GM21390 (cell line): ENCODE results near the gene ARVCF.

Source experiments
- ATAC-seq: cut with Tn5 transposase; IDR thresholded peaks from one replicate; pipeline ENCODE4 v1.9.1; 2021; ENCODE audit not compliant: unreplicated experiment

ARVCF gene

DNA sequence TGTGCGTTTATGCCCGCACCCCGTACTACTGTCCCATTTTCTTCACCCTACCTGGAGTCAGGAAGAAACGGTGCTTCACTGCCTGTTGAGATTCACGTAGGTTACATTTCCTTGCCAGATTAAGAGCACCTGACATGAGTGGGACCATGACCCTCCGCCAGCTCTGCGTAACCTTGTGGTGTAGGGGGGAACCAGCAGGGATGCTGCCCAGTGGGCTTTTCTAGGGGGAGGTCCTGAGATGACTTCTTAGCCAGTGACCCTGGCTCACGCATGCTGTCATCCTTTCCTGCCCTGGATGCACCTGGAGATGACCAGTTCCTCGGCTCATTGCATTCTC, 967 bp upstream of the ARVCF start:
- ATAC-seq: no peak

DNA sequence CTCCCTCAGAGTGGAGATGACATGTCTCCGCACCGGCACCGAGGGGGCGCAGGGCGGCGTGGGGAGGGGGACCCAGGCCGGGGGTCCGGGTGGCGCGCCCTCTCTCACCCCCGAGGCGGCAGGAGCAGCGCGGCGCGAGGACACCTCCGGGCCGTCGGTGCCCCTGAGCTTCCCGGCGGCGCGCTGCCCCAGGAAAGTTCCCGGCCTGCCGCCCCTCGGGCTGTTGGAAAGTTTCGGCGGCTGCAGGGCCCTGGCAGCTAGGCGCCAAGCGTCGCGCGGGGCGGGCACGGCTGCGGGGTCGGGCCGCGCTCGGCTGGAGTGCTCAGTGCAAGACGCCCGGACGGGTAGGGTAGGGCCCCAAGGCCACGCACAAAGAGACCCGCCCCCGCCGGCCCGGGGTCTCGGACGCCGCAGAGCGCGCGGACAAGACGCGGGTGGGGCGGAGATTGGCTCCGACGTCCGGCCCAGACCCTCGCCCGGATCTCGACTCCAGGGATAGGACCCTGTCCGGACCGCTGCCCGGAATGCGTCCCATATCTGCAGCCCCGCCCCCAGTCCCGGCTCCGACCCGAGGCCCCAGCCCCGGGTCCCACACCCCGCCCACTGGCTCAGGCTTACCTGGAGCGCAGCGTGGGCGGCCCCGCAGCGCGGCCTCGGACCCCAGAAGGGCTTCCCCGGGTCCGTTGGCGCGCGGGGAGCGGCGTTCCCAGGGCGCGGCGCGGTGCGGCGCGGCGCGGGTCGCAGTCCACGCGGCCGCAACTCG, 471 bp downstream of the ARVCF start:
- no peak for ATAC-seq

DNA sequence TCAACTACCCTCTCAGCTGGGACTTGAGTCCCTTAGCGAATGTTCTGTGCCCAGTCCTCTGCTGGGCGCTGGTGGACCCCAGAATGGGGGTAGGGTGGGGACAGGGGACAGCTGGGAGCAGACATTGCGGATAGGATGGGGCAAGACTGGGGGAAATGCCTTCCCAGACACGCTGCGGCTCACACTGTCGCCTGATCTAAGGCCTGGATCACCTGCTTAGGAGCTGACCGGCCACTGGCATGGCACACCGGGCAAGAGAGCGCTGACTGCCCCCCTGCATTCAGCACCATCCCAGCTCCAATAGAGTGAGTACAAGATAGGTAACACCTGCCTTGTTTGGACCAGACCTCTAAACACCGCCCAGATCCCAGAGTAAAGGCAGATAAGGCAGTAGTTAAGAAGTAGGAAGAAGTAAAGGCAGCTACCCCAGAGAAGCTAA, 1.4 kb downstream of the ARVCF start:
- ATAC-seq: no peak

DNA sequence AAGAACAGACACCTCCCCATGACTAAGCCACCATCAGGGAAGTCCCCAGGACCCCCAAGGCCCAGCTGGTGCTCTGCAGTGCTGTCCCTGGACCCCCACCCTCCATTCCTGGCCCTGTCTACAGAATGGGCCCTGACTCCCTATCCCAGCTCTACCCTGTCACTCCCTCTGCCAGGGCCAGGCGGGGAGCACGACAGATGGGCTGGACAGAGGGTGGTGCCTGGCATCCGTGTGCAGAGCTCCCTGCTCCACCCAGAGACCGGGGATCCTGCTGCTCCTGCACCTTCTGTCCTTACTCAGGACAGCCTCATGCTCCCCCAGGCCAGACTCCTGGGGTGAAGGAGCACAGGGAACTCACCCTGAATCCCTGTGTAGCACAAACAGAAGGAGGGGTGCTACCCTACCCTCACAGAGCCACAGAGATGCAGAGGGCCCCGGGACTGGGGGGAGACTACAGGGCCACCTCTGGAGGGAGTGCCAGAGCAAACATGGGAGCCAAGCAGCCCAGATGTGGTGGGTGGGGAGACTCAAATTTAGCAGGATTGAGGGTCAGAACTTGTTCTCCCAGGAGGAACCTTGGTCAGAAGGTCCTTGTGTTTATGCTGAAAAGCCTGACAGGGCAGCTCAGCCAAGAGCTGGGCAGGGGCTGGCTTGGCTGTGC, 2.0 kb downstream of the ARVCF start:
- ATAC-seq: no peak

DNA sequence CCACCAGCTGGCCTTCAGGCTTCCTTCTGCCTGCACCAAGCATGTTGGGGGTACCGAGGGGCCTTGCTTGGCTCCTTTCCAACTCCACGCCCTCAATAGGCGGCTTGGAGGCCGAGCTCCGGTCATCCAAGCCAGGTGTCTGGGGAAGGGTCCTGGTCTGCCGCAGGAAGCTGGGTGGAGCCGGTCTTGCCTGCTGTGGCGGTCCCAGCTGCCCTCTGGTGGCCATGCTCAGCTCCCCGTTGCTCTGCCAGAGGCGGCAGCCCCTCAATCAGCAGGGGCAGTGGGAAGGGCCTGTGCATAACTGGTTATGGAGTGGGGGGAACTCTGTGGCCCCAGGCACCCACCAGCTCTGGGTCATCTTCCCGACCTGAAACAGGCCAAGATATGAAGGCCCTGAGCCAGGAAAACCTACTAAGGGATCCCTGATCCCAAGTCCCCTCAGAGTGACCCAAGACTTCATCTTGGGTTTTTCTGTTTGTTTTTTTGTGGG, 3.2 kb downstream of the ARVCF start:
- no peak for ATAC-seq

DNA sequence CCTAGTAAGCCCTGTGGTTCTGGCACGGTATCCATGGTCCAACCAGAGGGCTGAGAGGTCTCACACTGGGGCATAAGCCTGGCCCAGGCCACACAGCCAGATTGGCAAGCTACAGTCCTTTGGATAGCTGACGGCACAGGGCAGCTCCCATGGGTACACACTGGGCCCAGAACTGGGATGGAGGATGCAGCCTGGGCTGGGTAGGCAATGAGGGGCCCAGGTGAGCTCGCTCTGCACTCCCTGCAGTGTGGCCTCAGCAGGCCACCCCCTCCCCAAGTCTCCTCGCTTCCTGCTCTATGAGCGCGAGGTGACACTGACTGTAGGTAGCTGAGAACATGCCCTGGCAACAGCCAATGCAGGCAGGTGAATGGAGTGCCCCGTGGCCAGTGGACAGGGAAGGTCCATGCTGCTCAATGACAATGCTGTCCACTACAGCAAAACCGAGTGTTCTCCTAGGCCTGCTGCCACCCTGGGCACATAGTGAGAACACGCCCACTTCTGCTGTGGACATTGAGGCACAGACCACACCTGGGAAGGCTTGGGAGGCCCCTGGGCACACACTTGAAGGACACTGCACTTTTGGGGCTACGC, 3.8 kb downstream of the ARVCF start:
- no peak for ATAC-seq

DNA sequence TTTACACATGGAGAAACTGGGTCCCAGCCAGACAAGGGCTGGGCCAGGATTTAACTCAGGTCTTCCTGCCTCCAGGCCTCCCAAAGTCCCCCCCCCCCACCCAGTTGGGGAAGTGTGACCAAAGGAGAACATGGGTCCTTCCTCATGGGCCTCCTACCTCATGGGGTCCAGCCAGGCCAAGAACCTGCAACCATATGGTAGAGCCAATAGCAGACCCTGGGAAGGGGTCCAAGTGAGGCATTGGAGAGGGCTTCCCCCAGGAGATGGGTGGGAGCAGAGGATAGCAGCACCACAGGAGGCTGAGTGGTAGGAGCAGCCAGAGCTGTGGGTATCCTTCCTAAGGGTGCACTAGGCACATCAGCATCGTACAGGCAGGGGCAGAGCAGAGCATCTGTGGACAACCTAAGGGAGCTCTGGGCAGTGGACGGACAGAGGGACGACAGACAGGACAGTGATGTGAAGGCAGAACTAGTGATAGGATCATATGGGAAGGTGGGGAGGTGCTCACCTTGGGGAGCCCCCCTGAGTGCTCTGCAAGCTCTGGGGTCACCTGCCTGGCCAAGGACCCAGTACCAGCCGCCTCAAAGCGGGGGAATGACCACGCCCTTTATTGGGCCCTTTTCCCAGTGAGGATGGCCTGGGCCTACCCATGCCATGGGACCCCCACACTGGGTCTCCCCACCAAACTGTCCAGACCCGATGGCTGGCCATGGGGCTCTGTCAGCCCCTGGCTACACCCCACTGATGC, 4.5 kb downstream of the ARVCF start:
- no peak for ATAC-seq

DNA sequence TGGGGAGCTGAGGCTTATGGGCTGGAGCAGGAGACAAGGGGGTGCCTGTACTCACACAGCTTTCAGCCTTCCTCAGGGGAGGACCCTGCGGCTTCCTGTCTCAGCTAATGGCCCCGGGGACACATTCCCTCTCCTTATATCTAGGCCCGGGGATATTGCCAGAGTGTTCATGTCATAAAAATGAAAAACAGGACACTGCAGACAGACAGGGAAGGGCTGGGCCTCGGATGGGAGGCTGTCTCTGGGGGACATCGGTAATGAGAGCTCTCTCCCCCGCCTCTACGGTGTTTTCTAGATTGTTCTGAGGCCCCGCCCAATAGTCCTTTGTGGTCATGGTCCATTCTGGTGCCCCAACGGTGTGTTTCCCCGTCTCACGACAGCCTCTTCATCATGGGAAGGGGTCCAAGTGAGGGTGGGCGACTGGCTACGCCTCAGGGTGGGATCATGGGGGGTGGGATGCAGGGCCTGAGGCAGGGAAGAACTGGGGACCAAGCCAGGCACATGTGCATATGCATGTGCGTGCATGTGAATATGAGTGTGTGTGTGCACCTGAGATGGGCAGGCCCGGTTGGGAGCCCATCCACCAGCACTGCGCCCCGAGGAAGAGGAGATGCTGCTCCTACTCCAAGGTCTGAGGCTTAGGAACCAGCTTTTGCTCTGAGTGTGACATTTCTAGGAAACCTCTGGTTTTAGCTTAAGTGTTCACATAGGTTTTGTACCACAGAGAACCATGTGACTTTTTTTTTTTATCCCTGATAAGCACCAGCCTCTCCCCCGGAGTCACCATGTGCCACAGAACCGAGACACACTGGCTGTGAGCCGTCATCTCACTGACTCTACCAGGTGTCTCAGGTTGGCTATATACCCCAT, 5.3 kb downstream of the ARVCF start:
- no peak for ATAC-seq

DNA sequence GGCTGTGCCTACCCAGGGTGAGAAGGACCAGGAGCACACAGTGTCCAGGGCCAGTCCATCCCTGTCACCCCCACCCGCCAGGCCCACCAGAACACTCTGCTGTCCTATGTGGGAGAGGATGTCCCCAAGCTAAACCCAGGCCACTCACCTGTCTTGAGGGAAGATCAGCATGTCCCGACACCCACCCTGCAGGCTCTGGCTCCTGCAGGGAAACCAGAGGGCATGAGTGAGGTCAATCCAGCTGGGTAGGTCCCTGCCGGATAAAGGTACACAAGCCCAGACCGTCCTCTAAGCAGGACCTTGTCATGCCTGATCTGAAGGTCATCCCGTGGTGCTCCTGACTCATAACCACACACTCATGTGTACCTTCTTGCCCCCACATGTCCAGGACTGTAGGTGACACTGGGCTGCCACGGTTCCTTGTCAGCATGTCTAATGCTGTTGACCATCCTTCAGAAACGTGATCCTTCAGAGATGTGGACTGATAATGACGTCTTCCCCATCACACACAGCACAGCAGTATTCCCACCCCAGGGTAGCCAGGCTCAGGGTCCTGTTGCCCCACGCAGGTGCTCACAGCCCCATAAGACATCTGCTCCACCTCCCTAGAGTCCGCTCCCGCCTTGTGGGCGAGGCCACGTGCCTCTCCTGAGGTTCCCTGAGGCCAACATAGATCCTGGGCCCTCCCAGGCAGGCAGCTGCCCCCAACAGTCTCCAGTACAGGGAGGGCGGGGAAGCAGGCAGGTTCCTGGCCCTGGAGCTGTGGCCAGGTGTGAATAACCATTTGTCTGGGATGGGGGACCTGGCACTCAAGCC, 6.1 kb downstream of the ARVCF start:
- ATAC-seq: no peak

DNA sequence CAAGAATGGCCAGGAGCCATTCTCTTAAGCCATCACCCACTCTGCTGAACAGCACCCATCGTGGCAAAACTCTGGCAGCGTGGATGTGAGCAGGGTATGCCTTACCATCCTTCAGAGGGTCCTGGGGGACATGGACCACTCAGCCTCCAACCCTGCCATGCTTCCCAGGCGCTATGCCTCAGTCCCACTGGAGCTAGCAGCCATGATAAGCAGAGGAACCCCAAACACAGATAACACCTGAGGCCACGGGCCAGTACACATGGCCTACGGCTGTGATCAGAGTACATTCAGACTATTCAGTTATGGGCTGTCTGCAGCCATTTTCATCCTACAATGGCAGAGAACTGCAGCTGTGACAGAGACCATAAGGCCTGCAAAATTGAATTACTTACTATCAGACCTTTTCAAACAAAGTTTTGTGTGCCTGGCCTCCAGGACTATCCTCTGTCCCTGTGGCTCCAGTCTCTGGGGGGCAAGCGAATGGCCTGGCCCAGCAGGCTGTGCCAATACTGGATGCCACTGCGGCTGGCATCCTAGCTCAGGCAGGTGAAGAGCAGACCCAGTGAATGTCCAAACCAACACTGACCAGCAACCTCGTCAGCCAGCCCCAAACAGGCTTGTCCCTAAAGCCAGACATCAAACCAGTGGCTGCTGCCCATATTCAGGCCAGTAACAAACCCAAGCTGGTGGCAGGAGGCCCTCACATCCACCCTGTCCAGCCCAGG, 6.9 kb downstream of the ARVCF start:
- no peak for ATAC-seq

DNA sequence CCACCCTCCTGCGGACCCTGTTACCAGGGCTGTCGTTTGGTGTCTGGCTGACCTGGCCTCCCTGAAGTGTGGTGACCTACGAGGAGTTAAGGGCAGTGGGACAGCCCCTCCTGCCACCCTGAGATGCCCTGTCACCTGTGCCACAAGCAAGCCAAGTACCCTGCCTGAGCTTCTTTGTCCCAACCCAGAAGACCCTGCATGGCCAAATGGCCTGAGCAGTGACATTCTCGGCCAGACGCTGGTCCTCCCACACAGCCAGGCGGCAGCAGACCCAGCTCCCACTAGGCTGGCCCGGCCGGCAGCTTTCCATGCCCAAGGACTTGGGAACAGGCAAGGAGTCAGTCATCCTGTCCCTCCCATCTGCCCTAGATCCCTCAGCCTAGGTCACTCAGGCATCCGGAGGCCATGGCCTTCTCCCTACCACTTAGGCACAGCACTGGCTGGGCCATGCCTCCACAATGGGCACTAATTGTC, 7.6 kb downstream of the ARVCF start:
- ATAC-seq: no peak

DNA sequence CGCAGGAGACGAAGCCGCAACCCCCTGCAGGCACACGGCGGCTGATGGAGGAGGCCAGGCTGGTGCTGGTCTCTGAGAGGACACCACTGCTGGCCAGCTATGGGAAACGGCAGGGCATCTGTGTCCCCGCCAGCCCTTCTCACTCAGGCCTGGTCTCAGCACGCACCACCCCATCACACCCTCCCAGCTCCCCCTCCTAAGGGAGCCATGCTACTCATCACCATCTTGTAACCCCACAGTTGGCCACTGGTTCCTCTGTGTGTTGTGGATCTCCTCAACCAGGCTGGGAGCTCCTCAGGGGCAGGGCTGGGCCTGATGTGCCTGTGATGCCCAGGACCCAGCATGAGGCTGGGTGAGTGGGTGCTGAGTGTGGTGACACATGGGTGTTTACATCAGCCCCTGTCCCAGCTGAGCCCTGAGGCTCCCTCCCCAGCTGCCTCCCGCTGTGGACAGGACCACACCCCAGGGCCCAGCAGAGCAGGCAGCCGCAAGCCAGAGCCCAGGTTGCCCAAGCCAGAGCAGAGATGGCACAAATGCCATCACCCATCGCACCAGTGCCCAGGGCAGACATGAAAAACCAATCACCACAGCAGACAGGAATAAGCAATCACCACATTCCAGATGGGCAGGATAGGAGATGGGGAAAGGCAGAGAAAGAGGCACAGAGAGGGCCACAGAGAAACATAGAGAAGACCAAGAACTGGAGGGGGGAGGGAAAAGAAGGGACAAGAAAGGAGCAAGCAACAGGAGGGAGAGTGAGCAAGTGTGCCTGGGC, 8.2 kb downstream of the ARVCF start:
- ATAC-seq: no peak

DNA sequence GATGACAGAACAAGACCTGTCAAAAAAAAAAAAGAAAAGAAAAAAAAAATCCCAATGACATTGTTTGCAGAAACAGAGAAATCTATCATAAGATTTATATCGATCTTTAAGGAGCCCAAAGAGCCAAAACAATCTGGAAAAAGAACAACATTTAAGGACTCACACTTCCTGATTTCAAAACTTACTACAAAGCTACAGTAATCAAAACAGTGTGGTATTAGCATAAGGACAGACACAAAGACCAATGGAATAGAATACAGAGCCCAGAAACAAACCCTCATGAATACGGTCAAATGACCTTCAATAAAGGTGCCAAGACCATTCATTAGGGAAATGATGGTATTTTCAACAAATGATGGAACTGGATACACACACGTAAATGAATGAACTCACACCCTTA, 12.2 kb downstream of the ARVCF start:
- ATAC-seq: no peak

DNA sequence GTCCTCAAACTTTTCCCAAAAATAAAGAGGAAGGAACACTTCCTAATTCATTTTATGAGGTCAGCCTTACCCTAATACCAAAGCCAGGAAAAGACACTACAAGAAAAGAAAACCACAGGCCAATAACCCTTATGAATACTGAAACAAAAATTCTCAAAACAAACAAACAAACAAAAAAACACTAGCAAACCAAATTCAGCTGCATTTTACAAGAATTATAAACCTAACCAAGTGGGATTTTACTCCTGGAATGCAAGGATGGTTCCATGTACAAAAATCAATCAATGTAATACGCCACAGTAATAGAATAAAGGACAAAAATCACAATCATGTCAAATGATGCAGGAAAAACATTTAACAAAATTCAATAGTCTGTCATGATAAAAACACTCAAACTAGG, 13.3 kb downstream of the ARVCF start:
- no peak for ATAC-seq

DNA sequence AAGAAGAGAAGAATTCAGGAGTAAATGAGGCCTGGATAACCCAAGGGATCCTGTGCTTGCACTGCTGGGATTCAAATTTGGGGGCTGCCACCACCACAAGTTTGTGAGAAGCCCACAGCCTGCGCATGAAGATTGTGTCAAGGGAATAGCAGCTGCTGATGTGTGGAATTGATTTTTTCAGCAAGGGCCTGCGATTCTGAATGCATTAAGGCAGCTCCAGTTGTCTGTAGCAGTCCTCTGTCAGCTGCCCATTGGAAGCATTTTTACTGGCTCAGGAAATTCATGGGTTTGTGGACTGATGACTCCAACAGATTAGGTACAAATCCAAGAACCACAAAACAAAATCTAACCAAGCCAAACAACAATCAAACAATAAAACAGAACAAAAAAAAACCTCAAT, 14.0 kb downstream of the ARVCF start:
- no peak for ATAC-seq

DNA sequence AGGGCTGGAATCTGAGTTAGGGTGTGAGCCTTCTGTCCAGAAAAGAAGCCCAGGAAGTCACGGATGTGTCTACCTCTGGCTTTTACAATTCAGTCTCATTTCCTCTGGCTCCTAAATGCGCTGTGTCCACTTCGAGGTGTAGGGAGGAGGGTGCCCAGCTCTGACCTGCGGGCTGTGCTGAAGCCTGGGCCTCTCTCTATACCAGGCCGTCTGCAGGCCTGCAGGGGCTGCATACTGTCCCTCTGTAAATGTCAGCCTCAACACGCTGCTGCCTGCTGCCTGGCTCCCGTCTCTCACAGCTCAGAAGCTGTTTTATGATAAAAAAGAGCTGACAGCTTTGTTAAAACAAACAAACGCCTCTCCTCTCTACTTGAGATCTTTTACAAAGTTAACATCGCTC, 14.5 kb downstream of the ARVCF start:
- no peak for ATAC-seq

DNA sequence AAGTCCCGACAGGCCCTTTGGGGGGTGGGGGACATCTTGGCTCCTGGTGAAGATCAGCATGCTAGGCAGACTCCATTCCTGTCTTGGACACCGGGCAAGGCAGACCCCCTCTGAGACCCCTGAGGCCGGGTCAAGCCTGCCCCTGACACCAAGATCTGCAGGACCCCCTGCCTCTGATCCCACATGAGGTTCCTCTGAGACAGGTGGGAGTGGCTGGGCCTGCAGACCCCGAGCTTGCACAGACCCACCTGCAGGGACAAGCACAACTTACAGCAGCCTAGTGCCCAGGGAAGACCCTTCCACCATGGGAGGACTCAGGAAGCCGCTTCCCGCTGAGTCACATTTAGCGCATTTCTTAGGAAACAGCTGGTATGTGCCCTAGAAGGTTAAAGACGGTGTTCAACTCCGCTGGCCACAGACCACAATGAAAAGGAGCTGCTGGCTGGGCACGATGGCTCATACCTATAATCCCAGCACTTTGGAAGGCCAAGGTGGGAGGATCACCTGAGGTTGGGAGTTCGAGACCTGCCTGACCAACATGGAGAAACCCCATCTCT, 15.5 kb downstream of the ARVCF start:
- no peak for ATAC-seq
